HFFc6 (cell line): ENCODE data around the gene SLC49A3. TPM values are rescaled to one million over a fixed set of nuclear protein-coding genes. Genes with fewer than 3 reads are reported as not detected.

Experiments
- DNase-seq: peaks from one replicate; pipeline ENCODE4 v3.0.0-alpha.2; 2018
- H3K27ac Mint-ChIP-seq: 2 replicates; pipeline ENCODE4 v1.8.0; 2020; ENCODE audit warnings: mild to moderate bottlenecking, mixed read lengths
- H3K27me3 Mint-ChIP-seq: 2 replicates; pipeline ENCODE4 v1.8.0; 2021; ENCODE audit warnings: mild to moderate bottlenecking, moderate library complexity, mixed read lengths; ENCODE audit not compliant: insufficient read depth
- H3K36me3 Mint-ChIP-seq: 2 replicates; pipeline ENCODE4 v1.8.0; 2021; ENCODE audit warnings: low read depth, mixed read lengths
- H3K4me1 Mint-ChIP-seq: 2 replicates; pipeline ENCODE4 v1.8.0; 2020; ENCODE audit warnings: low read depth, mixed read lengths
- H3K4me3 Mint-ChIP-seq: 2 replicates; pipeline ENCODE4 v1.8.0; 2020; ENCODE audit warnings: mild to moderate bottlenecking, moderate library complexity, mixed read lengths
- H3K9me3 Mint-ChIP-seq: 2 replicates; pipeline ENCODE4 v1.8.0; 2020; ENCODE audit warnings: mild to moderate bottlenecking, mixed read lengths
- total RNA-seq, 6 experiments: library from RNA; stranded (reverse); fragmentation: NEBNext Ultra II Directional; extraction: Animal tissue kit (Norgen Biotek cat#: 25700); gene quantifications; 2 replicates in 1 of 6; 3 replicates in 5 of 6; pipeline ENCODE4 v1.2.3, GENCODE V29; 2021
- TF ChIP-seq, protein P1 (sequence below): fragments of 200-600 bp; sonication (generic); IDR thresholded peaks from 2 replicates; pipeline ENCODE4 v1.5.0; 2021; ENCODE audit warnings: antibody characterized with exemption, mild to moderate bottlenecking

SLC49A3 gene
- total RNA-seq, 6 experiments from 2014 or later, result 0.13 to 0.62 (median 0.21) TPM; not detected in 1

DNA sequence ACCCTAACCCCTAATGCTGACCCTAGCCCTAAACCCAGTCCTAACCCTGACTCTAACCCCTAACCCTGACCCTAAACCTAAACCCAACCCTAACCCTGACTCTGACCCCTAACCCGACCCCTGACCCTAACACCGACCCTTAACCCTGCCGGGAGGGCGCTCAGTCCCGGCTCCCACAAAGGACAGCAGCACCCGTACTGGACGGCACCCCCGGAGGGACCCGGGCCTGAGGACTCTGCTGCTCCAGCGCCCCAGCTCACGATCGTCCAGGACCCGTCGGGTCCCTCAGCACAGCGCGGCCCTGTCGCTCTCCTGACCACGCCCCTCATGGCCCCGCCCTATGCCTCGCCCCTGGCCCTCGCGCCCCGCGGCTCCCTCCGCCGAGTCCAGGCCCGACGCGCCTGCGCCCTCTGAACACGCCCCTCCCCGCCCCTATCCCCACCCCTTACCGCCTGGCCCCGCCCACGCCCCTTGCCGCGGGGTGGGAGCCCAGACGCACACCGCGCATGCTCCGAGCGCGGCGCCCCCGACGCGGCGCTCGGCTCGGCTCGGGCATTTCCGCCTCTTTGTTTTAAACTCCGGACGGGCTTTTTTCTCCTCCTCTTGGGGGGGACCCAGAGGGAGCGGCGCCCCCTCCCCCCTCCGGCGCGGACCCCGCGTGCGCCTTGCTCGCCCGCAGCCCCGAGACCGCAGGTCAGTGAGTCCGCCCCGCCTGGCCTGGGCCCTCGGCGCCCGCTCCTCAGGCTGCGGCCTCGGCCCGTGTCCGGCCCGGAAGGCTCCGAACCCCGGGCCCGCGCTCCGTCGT, 16.5 kb upstream of the SLC49A3 start, which contains the start of gene PCGF3:
Gene PCGF3 (plus strand): TSS at position 555 of the 805 bp plus-strand sequence. CDS start 27,849 bp downstream, outside the sequence.
- H3K9me3 Mint-ChIP-seq, result no peaks in the 10 kb centered on the region
- H3K4me3 Mint-ChIP-seq, result peak within 1 kb of the TSS; percentile 46; the same call in 1 of the 2 replicates
- peaks cover 9% of the 10 kb centered on the region for H3K27me3 Mint-ChIP-seq
- peak; percentile 89 for DNase-seq
- TF ChIP-seq, protein P1, sequence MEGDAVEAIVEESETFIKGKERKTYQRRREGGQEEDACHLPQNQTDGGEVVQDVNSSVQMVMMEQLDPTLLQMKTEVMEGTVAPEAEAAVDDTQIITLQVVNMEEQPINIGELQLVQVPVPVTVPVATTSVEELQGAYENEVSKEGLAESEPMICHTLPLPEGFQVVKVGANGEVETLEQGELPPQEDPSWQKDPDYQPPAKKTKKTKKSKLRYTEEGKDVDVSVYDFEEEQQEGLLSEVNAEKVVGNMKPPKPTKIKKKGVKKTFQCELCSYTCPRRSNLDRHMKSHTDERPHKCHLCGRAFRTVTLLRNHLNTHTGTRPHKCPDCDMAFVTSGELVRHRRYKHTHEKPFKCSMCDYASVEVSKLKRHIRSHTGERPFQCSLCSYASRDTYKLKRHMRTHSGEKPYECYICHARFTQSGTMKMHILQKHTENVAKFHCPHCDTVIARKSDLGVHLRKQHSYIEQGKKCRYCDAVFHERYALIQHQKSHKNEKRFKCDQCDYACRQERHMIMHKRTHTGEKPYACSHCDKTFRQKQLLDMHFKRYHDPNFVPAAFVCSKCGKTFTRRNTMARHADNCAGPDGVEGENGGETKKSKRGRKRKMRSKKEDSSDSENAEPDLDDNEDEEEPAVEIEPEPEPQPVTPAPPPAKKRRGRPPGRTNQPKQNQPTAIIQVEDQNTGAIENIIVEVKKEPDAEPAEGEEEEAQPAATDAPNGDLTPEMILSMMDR, result no peak
- H3K36me3 Mint-ChIP-seq, result peaks cover 16% of the 10 kb centered on the region
- H3K4me1 Mint-ChIP-seq, result peaks cover 12% of the 10 kb centered on the region
- no peak within 1 kb of the TSS for H3K27ac Mint-ChIP-seq

DNA sequence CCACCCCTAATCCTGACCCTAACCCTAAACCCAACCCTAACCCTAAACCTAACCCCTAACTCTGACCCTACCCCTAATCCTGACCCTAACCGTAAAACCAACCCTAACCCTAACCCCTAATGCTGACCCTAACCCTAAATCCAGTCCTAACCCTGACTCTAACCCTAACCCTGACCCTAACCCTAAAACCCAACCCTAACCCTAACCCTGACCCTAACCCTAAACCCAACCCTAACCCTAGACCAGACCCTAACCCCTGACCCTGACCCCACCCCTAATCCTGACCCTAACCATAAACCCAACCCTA, 16.0 kb upstream of the SLC49A3 start:
- no peak overlapping the region for H3K27ac Mint-ChIP-seq
- peaks cover 13% of the 10 kb centered on the region for H3K36me3 Mint-ChIP-seq
- no peaks in the 10 kb centered on the region for H3K9me3 Mint-ChIP-seq
- no peak overlapping the region for H3K4me3 Mint-ChIP-seq
- H3K4me1 Mint-ChIP-seq, result peaks cover 12% of the 10 kb centered on the region
- no peak for DNase-seq
- H3K27me3 Mint-ChIP-seq, result peaks cover 9% of the 10 kb centered on the region
- TF ChIP-seq, protein P1, result no peak

DNA sequence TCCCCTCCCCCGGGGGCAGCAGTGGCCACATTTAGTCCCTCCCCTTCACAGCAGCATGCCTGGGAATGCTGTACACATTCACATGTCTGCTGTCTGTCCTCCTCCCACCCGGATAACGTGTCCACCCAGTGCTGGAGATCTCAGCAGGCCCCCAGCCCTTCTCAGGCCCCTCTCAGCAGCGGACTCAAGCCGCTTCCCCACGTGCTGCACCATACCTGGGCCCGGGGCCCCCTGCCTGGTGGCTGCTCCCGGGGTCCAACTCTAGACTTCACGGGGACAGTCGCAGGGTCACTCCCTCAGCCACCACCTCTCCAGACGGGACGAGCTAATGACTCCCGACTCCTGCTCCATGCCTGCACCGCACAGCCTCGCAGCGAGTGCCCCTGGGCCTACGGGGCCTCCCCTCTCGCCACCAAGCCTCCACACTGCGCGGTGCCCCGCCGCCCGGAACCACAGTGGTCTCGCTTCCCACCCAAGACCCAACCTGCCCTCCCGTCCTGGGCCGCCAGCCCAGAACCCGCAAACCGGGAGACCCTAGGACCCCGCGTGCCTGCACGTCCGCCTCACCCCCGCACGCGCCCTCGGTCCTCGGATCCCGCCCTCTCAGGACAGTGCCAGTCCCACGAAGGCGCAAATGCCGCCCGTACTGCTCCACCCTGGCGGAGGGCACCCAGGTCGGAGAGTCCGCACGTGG, 15.4 kb upstream of the SLC49A3 start:
- Mint-ChIP-seq H3K9me3 (no peaks in the 10 kb centered on the region), H3K36me3 (peaks cover 9% of the 10 kb centered on the region), H3K4me1 (peaks cover 8% of the 10 kb centered on the region), H3K27me3 (peaks cover 11% of the 10 kb centered on the region), H3K27ac (no peak overlapping the region), H3K4me3 (no peak overlapping the region)
- no peak for DNase-seq
- TF ChIP-seq, protein P1, result no peak

DNA sequence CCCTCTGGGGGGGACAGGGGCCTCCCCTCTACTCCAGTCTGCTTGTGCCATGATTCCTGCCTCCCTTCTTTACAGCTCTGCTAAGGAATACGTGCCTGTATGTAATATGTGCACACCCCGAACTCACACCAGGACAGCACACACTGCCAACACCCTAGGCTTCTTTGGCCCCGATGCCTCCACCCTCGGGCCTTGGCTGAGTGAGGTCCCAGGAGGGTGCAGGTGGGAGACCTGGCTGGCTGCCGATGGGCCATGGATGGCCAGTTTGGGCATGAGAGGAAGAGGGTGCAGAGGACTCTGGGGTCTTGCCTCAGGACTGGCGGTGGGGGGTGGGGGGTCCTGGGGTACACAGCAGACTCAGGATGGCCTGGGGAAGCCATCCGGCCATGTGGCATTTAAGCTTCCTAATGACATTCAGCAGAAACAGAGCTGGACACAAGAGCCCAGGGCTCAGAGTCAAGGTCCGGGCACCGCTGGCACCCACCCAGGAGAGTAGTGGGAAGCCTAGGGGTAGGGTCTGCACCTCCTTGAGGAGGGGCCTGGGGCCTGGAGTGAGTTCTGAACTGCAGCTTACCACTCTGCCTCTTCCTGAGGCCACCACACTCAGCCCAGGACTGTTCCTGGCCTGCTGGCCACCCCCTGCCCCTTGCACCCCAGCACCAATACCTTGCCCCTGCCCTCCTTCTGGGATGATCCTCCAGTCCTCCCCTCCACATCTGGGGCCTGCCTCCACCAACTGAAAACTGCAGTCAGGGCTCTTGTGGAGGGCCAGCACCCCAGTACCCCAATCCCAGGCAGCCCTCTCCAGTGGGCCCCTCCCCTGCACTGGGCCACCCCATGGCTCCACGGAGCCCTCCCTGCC, 14.6 kb upstream of the SLC49A3 start:
- Mint-ChIP-seq H3K27me3 (peaks cover 12% of the 10 kb centered on the region), H3K36me3 (peaks cover 1% of the 10 kb centered on the region), H3K4me1 (peaks cover under 1% of the 10 kb centered on the region), H3K4me3 (no peak overlapping the region), H3K9me3 (no peaks in the 10 kb centered on the region), H3K27ac (no peak overlapping the region)
- DNase-seq, result no peak
- TF ChIP-seq, protein P1, result no peak

DNA sequence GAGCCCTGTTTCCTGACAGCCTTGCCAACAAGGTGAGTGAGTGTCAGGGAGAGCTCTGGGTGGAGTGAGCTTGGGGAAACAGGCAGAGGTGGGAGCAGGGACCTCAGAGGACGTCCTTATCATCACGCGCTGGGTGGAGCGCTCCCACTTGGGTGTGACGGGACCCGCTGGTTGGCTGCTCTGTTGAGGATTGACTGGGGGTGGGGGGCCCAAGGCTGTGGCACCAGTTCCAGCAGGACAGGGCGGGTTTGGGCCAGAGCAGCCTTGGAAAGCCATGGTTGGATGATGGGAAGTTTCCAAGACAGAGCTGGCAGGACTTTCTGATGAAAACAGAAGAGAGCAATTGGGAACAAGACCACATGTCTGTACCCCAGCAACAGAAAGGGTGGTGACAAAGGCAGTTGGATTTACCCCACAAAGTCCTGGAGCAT, 13.7 kb upstream of the SLC49A3 start:
- Mint-ChIP-seq H3K27me3 (peaks cover 13% of the 10 kb centered on the region), H3K9me3 (no peaks in the 10 kb centered on the region), H3K27ac (no peak overlapping the region), H3K4me3 (no peak overlapping the region), H3K4me1 (no peaks in the 10 kb centered on the region), H3K36me3 (no peaks in the 10 kb centered on the region)
- DNase-seq, result no peak
- TF ChIP-seq, protein P1, result no peak
